Thyroid gland (tissue), 4 donors: ENCODE results near the gene PIMREG.

Experiments
- POLR2A ChIP-seq, 2 donors: fragments of 450-650 bp; IDR thresholded peaks; one replicate each; pipeline ENCODE4 v1.6.1; 2017; ENCODE audit warnings: antibody characterized with exemption in 2 of 2, mild to moderate bottlenecking in 2 of 2, moderate library complexity in 1 of 2
- TF ChIP-seq, protein P1 (sequence below), 6 experiments: fragments of 200-600 bp in 3 of 6; fragments of 450-650 bp in 3 of 6; sonication (generic) in 3 of 6; IDR thresholded peaks; one replicate each; pipeline ENCODE4 v1.5.1; 2016 to 2019; ENCODE audit warnings: antibody characterized with exemption in 6 of 6, mild to moderate bottlenecking in 2 of 6, inconsistent platforms in 1 of 6, moderate library complexity in 1 of 6

- TF ChIP-seq, protein P1, sequence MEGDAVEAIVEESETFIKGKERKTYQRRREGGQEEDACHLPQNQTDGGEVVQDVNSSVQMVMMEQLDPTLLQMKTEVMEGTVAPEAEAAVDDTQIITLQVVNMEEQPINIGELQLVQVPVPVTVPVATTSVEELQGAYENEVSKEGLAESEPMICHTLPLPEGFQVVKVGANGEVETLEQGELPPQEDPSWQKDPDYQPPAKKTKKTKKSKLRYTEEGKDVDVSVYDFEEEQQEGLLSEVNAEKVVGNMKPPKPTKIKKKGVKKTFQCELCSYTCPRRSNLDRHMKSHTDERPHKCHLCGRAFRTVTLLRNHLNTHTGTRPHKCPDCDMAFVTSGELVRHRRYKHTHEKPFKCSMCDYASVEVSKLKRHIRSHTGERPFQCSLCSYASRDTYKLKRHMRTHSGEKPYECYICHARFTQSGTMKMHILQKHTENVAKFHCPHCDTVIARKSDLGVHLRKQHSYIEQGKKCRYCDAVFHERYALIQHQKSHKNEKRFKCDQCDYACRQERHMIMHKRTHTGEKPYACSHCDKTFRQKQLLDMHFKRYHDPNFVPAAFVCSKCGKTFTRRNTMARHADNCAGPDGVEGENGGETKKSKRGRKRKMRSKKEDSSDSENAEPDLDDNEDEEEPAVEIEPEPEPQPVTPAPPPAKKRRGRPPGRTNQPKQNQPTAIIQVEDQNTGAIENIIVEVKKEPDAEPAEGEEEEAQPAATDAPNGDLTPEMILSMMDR (IDR thresholded peaks at IDR 0.05): no peak
- TF ChIP-seq POLR2A (IDR thresholded peaks at IDR 0.05): no peak
Observed at GRCh38 chr17:6478486-6478885, 34.2 kb downstream of the PIMREG start.
